Measurements from ENCODE around the gene CCL26.
"Not testable (repeated sequence)": the region's sequence is repeated elsewhere in the genome, so short reads cannot be mapped to it uniquely, and the experiment has no call there.

DNA sequence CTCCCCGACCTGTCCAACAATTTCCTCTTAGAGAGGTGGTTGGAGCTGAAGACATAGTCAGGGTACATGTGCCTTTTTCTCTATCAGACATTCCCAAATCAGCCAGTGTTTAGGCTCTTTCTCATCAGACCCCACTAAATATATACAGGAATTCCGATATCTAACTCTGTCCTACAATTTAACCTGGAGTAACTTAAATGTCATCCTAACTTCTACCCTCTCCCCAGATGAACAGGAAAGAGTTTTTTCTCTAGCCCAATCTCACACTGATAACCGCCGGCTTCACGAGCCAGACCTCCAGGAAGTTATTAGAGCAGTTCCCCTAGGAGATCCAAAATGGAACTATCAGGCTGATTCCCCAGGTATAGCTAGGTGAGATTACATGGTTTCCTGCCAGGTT is 11.0 kb upstream of the CCL26 start:
- not testable (repeated sequence) for TF ChIP-seq CTCF (IDR thresholded peaks at IDR 0.05 in 2 of 3, conservative IDR thresholded peaks at IDR 0.05 in 1 of 3; ENCODE audit: control insufficient read depth in 2 of 3, extremely low read depth in 1 of 3, insufficient read depth in 1 of 3, low read depth in 3 of 3, low read length in 3 of 3); POLR2A (IDR thresholded peaks at IDR 0.05; ENCODE audit: low read depth, low read length)

All from GM12878 (cell line).